WTC11 (cell line): ENCODE results near the gene FERMT1. TPM values are rescaled to one million over a fixed set of nuclear protein-coding genes. Genes with fewer than 3 reads are reported as not detected.

Experiments used
- ATAC-seq: fragments of 200-7000 bp; cut with Tn5 transposase; 2 replicates; pipeline ENCODE4 v1.10.0; 2021; ENCODE audit warnings: mild to moderate bottlenecking, moderate library complexity
- CTCF ChIA-PET: fragments of 300-600 bp; sonication (Branson Sonifier 250); formaldehyde crosslinking; loops from one replicate; lab custom pipeline; 2021; ENCODE audit warnings: antibody characterized with exemption; lab: Charles Lee
- POLR2A ChIA-PET: fragments of 350-600 bp; sonication (Branson Sonifier 250); formaldehyde crosslinking; loops from one replicate; lab custom pipeline; 2021; ENCODE audit warnings: antibody characterized with exemption; lab: Charles Lee
- DNase-seq: peaks from one replicate; pipeline ENCODE4 v3.0.0; 2021; ENCODE audit warnings: low spot score
- H3K27ac Mint-ChIP-seq: 2 replicates; pipeline ENCODE4 v1.8.0; 2021; ENCODE audit warnings: mixed read lengths
- H3K27me3 Mint-ChIP-seq: 2 replicates; pipeline ENCODE4 v1.8.0; 2021; ENCODE audit warnings: low read depth, mild to moderate bottlenecking, moderate library complexity, mixed read lengths
- H3K36me3 Mint-ChIP-seq: 2 replicates; pipeline ENCODE4 v1.8.0; 2021; ENCODE audit warnings: mixed read lengths
- H3K4me1 Mint-ChIP-seq: 2 replicates; pipeline ENCODE4 v1.8.0; 2022; ENCODE audit warnings: mixed read lengths
- H3K4me3 Mint-ChIP-seq: 2 replicates; pipeline ENCODE4 v1.8.0; 2021; ENCODE audit warnings: mild to moderate bottlenecking, moderate library complexity, mixed read lengths
- H3K9me3 Mint-ChIP-seq: 2 replicates; pipeline ENCODE4 v1.8.0; 2021; ENCODE audit warnings: mixed read lengths
- AR ChIP-seq: fragments of 250-450 bp; sonication (Bioruptor Pico); IDR thresholded peaks from 2 replicates; pipeline ENCODE4 v1.9.0; 2021; ENCODE audit warnings: mild to moderate bottlenecking
- CBFB ChIP-seq: sonication (generic); formaldehyde crosslinking; IDR thresholded peaks from 2 replicates; pipeline ENCODE4 v1.8.1; 2022; ENCODE audit warnings: mild to moderate bottlenecking, low read depth, missing genetic modification reagents
- CREM ChIP-seq: sonication (generic); formaldehyde crosslinking; IDR thresholded peaks from 2 replicates; pipeline ENCODE4 v1.8.1; 2022; ENCODE audit warnings: mild to moderate bottlenecking, missing genetic modification reagents, moderate library complexity
- CTCF ChIP-seq: fragments of 200-600 bp; IDR thresholded peaks from 2 replicates; pipeline ENCODE4 v1.8.0; 2022; ENCODE audit warnings: antibody characterized with exemption
- E2F5 ChIP-seq: sonication (generic); formaldehyde crosslinking; IDR thresholded peaks from 2 replicates; pipeline ENCODE4 v1.8.1; 2022; ENCODE audit warnings: mild to moderate bottlenecking, moderate library complexity, missing genetic modification reagents
- ELF4 ChIP-seq: sonication (generic); formaldehyde crosslinking; IDR thresholded peaks from 2 replicates; pipeline ENCODE4 v1.8.1; 2022; ENCODE audit warnings: low read depth, mild to moderate bottlenecking, moderate library complexity, missing genetic modification reagents
- ETV6 ChIP-seq: sonication (generic); formaldehyde crosslinking; IDR thresholded peaks from 2 replicates; pipeline ENCODE4 v1.8.1; 2022; ENCODE audit warnings: mild to moderate bottlenecking, missing genetic modification reagents
- JAZF1 ChIP-seq: fragments of 250-450 bp; sonication (Bioruptor Pico); IDR thresholded peaks from 2 replicates; pipeline ENCODE4 v1.9.0; 2021; ENCODE audit warnings: moderate library complexity, mild to moderate bottlenecking, inconsistent platforms
- KAT7 ChIP-seq: sonication (generic); formaldehyde crosslinking; IDR thresholded peaks from 2 replicates; pipeline ENCODE4 v1.8.1; 2023; ENCODE audit warnings: missing genetic modification reagents, mild to moderate bottlenecking, borderline replicate concordance
- MYBL2 ChIP-seq: sonication (generic); formaldehyde crosslinking; IDR thresholded peaks from 2 replicates; pipeline ENCODE4 v1.8.1; 2023; ENCODE audit warnings: mild to moderate bottlenecking, moderate library complexity, missing genetic modification reagents
- NR1H2 ChIP-seq: sonication (generic); formaldehyde crosslinking; IDR thresholded peaks from 2 replicates; pipeline ENCODE4 v1.9.0; 2021; ENCODE audit warnings: mild to moderate bottlenecking, moderate library complexity, missing genetic modification reagents
- NR3C1 ChIP-seq: sonication (generic); formaldehyde crosslinking; conservative IDR thresholded peaks from 2 replicates; pipeline ENCODE4 v1.8.1; 2023; ENCODE audit warnings: low read depth, mild to moderate bottlenecking, missing genetic modification reagents
- OVOL2 ChIP-seq: fragments of 250-450 bp; sonication (Bioruptor Pico); IDR thresholded peaks from 2 replicates; pipeline ENCODE4 v1.9.0; 2021; ENCODE audit warnings: mild to moderate bottlenecking, borderline replicate concordance
- PRRX2 ChIP-seq: fragments of 250-450 bp; sonication (Bioruptor Pico); IDR thresholded peaks from 2 replicates; pipeline ENCODE4 v1.8.0; 2021; ENCODE audit warnings: mild to moderate bottlenecking
- SP1 ChIP-seq: sonication (generic); formaldehyde crosslinking; conservative IDR thresholded peaks from 2 replicates; pipeline ENCODE4 v1.8.1; 2022; ENCODE audit warnings: missing genetic modification reagents
- ZNF121 ChIP-seq: sonication (generic); formaldehyde crosslinking; IDR thresholded peaks from 2 replicates; pipeline ENCODE4 v1.8.0; 2023; ENCODE audit warnings: missing genetic modification reagents
- ZNF281 ChIP-seq: sonication (generic); formaldehyde crosslinking; IDR thresholded peaks from 2 replicates; pipeline ENCODE4 v1.8.0; 2023; ENCODE audit warnings: mild to moderate bottlenecking, missing genetic modification reagents
- ZNF416 ChIP-seq: fragments of 250-450 bp; sonication (Bioruptor Pico); IDR thresholded peaks from 2 replicates; pipeline ENCODE4 v1.9.0; 2021; ENCODE audit warnings: mild to moderate bottlenecking, inconsistent platforms
- ZNF423 ChIP-seq: fragments of 250-450 bp; sonication (Bioruptor Pico); IDR thresholded peaks from 2 replicates; pipeline ENCODE4 v2.1.2; 2022; ENCODE audit warnings: mild to moderate bottlenecking, moderate library complexity
- total RNA-seq: library from RNA; stranded (reverse); gene quantifications from 3 replicates; pipeline ENCODE4 v1.2.3, GENCODE V29; 2021
- TF ChIP-seq, protein P1 (sequence below): sonication (generic); formaldehyde crosslinking; IDR thresholded peaks from 2 replicates; pipeline ENCODE4 v1.8.1; 2023; ENCODE audit warnings: mild to moderate bottlenecking, moderate library complexity, missing genetic modification reagents

Gene FERMT1
- total RNA-seq, 1 experiment from 2014 or later, result 23.0 TPM

GRCh38 chr20:6074145-6074561 is 48.7 kb downstream of the FERMT1 start:
- POLR2A ChIA-PET, result interaction anchor here (0.6 kb wide), 1 partner anchor 58 kb away, joined by 3 read pairs; no protein-coding TSS in a partner anchor

DNA sequence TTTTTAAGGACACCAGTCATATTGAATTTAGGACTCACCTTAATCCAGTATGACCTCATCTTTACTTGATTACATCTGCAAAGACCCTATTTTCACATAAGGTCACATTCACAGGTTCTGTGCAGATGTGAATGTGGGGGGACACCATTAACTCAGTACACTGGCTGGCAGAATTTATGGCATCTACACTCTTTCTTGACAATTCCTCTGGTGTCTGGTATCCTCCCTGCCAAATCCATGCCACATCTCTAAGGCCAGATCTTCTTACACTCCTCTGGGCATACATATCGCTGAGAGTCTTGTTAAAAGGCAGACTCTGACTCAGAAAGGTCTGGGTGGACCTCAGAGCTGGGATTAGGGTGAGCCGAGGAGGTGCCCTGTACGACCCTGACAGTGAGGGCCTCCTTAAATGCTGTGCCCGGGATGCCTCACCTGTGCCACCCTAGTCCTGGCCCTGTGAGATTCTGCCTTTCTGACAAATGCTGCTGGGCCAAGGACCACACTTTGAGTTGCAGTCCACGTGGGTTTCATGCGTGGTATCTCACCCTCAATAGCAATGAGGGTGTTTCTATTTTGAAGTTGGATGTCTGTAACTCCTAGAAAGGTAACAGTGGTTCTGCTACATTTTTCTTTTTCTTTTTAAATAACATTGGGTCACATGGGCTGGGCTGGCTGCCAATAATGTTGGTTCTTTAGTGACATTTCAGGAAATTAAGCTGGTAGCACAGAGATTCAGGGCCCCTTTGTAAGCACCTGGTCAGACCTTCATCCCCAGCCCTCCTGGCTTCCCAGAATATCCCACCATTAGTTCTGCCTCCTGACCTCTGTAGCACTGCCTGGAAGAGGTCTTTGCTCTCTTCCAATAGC is 51.8 kb downstream of the FERMT1 start:
- ChIA-PET POLR2A (no interaction called here), CTCF (no interaction called here)
- H3K27ac Mint-ChIP-seq, result no peak overlapping the region
- TF ChIP-seq MYBL2 (CRISPR knock-in tag) (no peak), KAT7 (CRISPR knock-in tag) (no peak), ZNF423 (CRISPR knock-in tag) (no peak), NR1H2 (CRISPR knock-in tag) (no peak), ZNF416 (CRISPR knock-in tag) (no peak), AR (CRISPR knock-in tag) (no peak), PRRX2 (CRISPR knock-in tag) (no peak), OVOL2 (CRISPR knock-in tag) (no peak), CBFB (CRISPR knock-in tag) (no peak), ETV6 (CRISPR knock-in tag) (no peak), ZNF281 (CRISPR knock-in tag) (no peak), SP1 (CRISPR knock-in tag) (no peak), CREM (CRISPR knock-in tag) (no peak), ELF4 (CRISPR knock-in tag) (no peak)
- TF ChIP-seq, protein P1, sequence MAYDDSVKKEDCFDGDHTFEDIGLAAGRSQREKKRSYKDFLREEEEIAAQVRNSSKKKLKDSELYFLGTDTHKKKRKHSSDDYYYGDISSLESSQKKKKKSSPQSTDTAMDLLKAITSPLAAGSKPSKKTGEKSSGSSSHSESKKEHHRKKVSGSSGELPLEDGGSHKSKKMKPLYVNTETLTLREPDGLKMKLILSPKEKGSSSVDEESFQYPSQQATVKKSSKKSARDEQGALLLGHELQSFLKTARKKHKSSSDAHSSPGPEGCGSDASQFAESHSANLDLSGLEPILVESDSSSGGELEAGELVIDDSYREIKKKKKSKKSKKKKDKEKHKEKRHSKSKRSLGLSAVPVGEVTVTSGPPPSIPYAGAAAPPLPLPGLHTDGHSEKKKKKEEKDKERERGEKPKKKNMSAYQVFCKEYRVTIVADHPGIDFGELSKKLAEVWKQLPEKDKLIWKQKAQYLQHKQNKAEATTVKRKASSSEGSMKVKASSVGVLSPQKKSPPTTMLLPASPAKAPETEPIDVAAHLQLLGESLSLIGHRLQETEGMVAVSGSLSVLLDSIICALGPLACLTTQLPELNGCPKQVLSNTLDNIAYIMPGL (CRISPR knock-in tag), result no peak
- no peaks in the 10 kb centered on the region for H3K9me3 Mint-ChIP-seq
- H3K27me3 Mint-ChIP-seq, result no peaks in the 10 kb centered on the region
- ATAC-seq (no peak), DNase-seq (no peak)
- no peaks in the 10 kb centered on the region for H3K4me1 Mint-ChIP-seq
- H3K4me3 Mint-ChIP-seq, result no peak overlapping the region
- peaks cover 7% of the 10 kb centered on the region for H3K36me3 Mint-ChIP-seq

More at GRCh38 chr20:6074145-6074561, 48.7 kb downstream of the FERMT1 start:
- Mint-ChIP-seq H3K4me3 (no peak overlapping the region), H3K36me3 (peaks cover 24% of the 10 kb centered on the region), H3K9me3 (no peaks in the 10 kb centered on the region), H3K27ac (0 out of 2 replicates have a peak overlapping the region, but pooled peaks have one; percentile 11), H3K4me1 (no peaks in the 10 kb centered on the region)
- peak; percentile 92 for ATAC-seq
- CTCF ChIA-PET, result interaction anchor here (0.7 to 2.9 kb wide), 11 partner anchors 11 to 545 kb away, joined by 3 to 12 read pairs (median 3); partner anchors contain the start of gene LRRN4
- DNase-seq, result no peak
- TF ChIP-seq CTCF (peak; percentile 38), NR3C1 (no peak), ZNF121 (CRISPR knock-in tag) (no peak), E2F5 (CRISPR knock-in tag) (no peak), JAZF1 (CRISPR knock-in tag) (no peak)
- TF ChIP-seq, all 79 proteins: peak for 1
- no peaks in the 10 kb centered on the region for H3K27me3 Mint-ChIP-seq
